MCF 10A (cell line): ENCODE measurements around the gene PPP1R1A. TPM values are rescaled to one million over a fixed set of nuclear protein-coding genes. Genes with fewer than 3 reads are reported as not detected.
A peak's percentile ranks its signal among the peaks of the same experiment; 100 is the strongest.

Source experiments
- Bru-seq: library from RNA; stranded (reverse); fragments of 400-500 nt; gene quantifications from one replicate; lab custom pipeline; 2021; lab: Mats Ljungman, UMichigan
- BruChase-seq, 2 experiments: library from RNA; stranded (reverse); fragments of 400-500 nt; gene quantifications; one replicate each; lab custom pipeline; 2021; lab: Mats Ljungman, UMichigan
- BruUV-seq: library from RNA; stranded (reverse); fragments of 400-500 nt; replicated peaks from 2 replicates; lab custom pipeline; 2021; lab: Mats Ljungman, UMichigan
- CTCF ChIA-PET: fragments of 300-600 bp; sonication (Branson Sonifier 250); formaldehyde crosslinking; extraction: SDS; loops from one replicate; lab custom pipeline; 2021; ENCODE audit warnings: antibody characterized with exemption, inconsistent platforms; lab: Yijun Ruan, JAX
- POLR2A ChIA-PET: fragments of 300-600, 350-650 bp; sonication (Branson Sonifier 250); formaldehyde crosslinking; extraction: SDS; loops from one replicate; lab custom pipeline; 2020; ENCODE audit warnings: antibody characterized with exemption, inconsistent platforms; lab: Yijun Ruan, JAX
- DNase-seq: peaks from one replicate; pipeline ENCODE4 v3.0.0-alpha.2; 2018; ENCODE audit not compliant: unreplicated experiment
- H3K27ac Mint-ChIP-seq: one replicate; pipeline ENCODE4 v1.8.0; 2022; ENCODE audit warnings: mild to moderate bottlenecking, low read depth, mixed read lengths; ENCODE audit not compliant: unreplicated experiment
- H3K27me3 Mint-ChIP-seq: one replicate; pipeline ENCODE4 v1.8.0; 2022; ENCODE audit warnings: mixed read lengths; ENCODE audit not compliant: insufficient read depth, unreplicated experiment
- H3K36me3 Mint-ChIP-seq: one replicate; pipeline ENCODE4 v1.8.0; 2022; ENCODE audit warnings: mild to moderate bottlenecking, moderate library complexity, mixed read lengths; ENCODE audit not compliant: insufficient read depth, unreplicated experiment
- H3K4me1 Mint-ChIP-seq: one replicate; pipeline ENCODE4 v1.8.0; 2022; ENCODE audit warnings: mixed read lengths; ENCODE audit not compliant: insufficient read depth, unreplicated experiment
- H3K4me3 Mint-ChIP-seq: one replicate; pipeline ENCODE4 v1.8.0; 2022; ENCODE audit warnings: mild to moderate bottlenecking, moderate library complexity, mixed read lengths; ENCODE audit not compliant: unreplicated experiment
- H3K9me3 Mint-ChIP-seq: one replicate; pipeline ENCODE4 v1.8.0; 2022; ENCODE audit warnings: mixed read lengths; ENCODE audit not compliant: unreplicated experiment
- intact Hi-C: fragments of 100-400 bp; cut with micrococcal nuclease; formaldehyde crosslinking; loops from 2 replicates; pipeline ENCODE4 v1.14.1; 2022
- long read RNA-seq: library from polyadenylated mRNA; stranded (forward); transcript quantifications from one replicate; pipeline ENCODE4 v2.0.0, GENCODE V29; 2022
- total RNA-seq: library from RNA; stranded (reverse); gene quantifications from 2 replicates; pipeline ENCODE4 v1.2.3, GENCODE V29; 2022
- TF ChIP-seq, protein P1 (sequence below): fragments of 200-600 bp; IDR thresholded peaks from one replicate; pipeline ENCODE4 v1.8.0; 2022; ENCODE audit warnings: antibody characterized with exemption, mild to moderate bottlenecking; ENCODE audit not compliant: unreplicated experiment

The PPP1R1A gene, protein sequence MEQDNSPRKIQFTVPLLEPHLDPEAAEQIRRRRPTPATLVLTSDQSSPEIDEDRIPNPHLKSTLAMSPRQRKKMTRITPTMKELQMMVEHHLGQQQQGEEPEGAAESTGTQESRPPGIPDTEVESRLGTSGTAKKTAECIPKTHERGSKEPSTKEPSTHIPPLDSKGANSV
- total RNA-seq (not detected in 2 replicates), Bru-seq, nascent RNA (not detected), BruChase-seq, experiment 1, labeled RNA remaining after a 6-hour chase (not detected), BruChase-seq, experiment 2, labeled RNA remaining after a 2-hour chase (not detected)
- long read RNA-seq = 0 reads

DNA sequence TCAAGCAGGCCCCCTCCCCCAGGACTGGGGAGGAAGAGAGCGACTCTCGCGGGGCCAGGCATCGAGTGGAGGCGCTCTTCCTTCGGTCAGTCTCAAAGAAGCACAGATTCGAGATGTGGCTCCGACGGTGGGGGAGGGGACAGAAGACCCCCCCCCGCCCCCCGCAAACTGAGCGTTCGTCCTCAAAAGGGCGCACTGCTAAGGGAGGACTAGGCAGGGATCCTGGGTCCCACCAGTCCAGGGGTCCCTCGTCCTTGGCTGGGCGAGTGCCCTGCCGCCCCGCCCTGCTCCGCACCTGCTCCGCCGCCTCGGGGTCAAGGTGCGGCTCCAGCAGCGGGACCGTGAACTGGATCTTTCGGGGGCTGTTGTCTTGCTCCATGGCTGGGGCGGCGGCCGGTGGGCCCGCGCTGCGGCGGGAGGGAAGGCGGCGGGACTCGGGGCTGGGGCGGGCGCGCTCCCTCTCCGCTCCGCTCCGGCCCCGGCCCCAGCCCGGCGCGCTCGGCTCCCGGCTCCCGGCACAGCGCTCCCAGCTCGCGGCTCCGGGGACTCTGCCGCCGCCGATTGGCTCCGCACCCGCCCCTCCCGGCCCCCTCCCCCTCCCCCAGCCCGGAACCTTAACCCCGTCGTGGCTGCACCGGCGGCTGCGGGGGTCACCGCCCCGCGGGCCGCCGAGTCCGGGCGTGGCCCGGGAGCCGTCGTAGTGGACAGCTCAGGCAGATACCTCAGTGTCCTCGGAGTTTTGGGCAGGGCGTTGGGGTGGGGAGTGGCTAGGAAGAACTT, at the start of gene PPP1R1A:
PPP1R1A (minus strand) TSS at position 550 of the 780 bp plus-strand sequence; CDS start at position 379, 171 bp downstream.
- no peak within 1 kb of the TSS for H3K4me3 Mint-ChIP-seq
- BruUV-seq = no TSS peak
- intact Hi-C loops = no loop called here
- no peaks in the 10 kb centered on the region for H3K9me3 Mint-ChIP-seq
- H3K4me1 Mint-ChIP-seq = no peaks in the 10 kb centered on the region
- CTCF ChIA-PET = interaction anchor here (0.7 to 2.3 kb wide), 2 partner anchors 8 kb away, joined by 3 to 10 read pairs; no protein-coding TSS in a partner anchor
- no peak within 1 kb of the TSS for H3K27ac Mint-ChIP-seq
- H3K36me3 Mint-ChIP-seq = no peaks in the 10 kb centered on the region
- POLR2A ChIA-PET = no interaction called here
- H3K27me3 Mint-ChIP-seq = peaks cover 70% of the 10 kb centered on the region
- DNase-seq = no peak
- TF ChIP-seq, protein P1, sequence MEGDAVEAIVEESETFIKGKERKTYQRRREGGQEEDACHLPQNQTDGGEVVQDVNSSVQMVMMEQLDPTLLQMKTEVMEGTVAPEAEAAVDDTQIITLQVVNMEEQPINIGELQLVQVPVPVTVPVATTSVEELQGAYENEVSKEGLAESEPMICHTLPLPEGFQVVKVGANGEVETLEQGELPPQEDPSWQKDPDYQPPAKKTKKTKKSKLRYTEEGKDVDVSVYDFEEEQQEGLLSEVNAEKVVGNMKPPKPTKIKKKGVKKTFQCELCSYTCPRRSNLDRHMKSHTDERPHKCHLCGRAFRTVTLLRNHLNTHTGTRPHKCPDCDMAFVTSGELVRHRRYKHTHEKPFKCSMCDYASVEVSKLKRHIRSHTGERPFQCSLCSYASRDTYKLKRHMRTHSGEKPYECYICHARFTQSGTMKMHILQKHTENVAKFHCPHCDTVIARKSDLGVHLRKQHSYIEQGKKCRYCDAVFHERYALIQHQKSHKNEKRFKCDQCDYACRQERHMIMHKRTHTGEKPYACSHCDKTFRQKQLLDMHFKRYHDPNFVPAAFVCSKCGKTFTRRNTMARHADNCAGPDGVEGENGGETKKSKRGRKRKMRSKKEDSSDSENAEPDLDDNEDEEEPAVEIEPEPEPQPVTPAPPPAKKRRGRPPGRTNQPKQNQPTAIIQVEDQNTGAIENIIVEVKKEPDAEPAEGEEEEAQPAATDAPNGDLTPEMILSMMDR = no peak

GRCh38 chr12:54634795-54635194, 46.3 kb upstream of the PPP1R1A start, which contains the start of gene LACRT:
TSS of gene LACRT (minus strand) at chr12:54634895. CDS start at chr12:54634841, 54 bp downstream.
- CTCF ChIA-PET = no interaction called here
- POLR2A ChIA-PET = no interaction called here
- no peaks in the 10 kb centered on the region for H3K4me1 Mint-ChIP-seq
- no peaks in the 10 kb centered on the region for H3K9me3 Mint-ChIP-seq
- intact Hi-C loops = no loop called here
- BruUV-seq = no TSS peak
- no peak within 1 kb of the TSS for H3K27ac Mint-ChIP-seq
- TF ChIP-seq, protein P1 = no peak
- H3K27me3 Mint-ChIP-seq = peaks cover 38% of the 10 kb centered on the region
- no peak within 1 kb of the TSS for H3K4me3 Mint-ChIP-seq
- DNase-seq = no peak
- no peaks in the 10 kb centered on the region for H3K36me3 Mint-ChIP-seq

GRCh38 chr12:54631988-54632728, 43.7 kb upstream of the PPP1R1A start:
- CTCF ChIA-PET = interaction anchor here (0.5 to 0.8 kb wide), 3 partner anchors 19 to 326 kb away, joined by 3 to 4 read pairs (median 4); no protein-coding TSS in a partner anchor
- intact Hi-C loops = no loop called here

More at GRCh38 chr12:54631988-54632728, 43.7 kb upstream of the PPP1R1A start:
- no peak for DNase-seq
- Mint-ChIP-seq H3K4me1 (no peaks in the 10 kb centered on the region), H3K27ac (no peak overlapping the region), H3K9me3 (peaks cover 6% of the 10 kb centered on the region), H3K4me3 (no peak overlapping the region), H3K27me3 (peaks cover 47% of the 10 kb centered on the region), H3K36me3 (no peaks in the 10 kb centered on the region)
- TF ChIP-seq, protein P1 = peak; percentile 7
- no TSS peak for BruUV-seq
- POLR2A ChIA-PET = no interaction called here
